Erythroblast (primary cell): ENCODE results near the gene EIPR1.

Experiments used
- GATA1 ChIP-seq: IDR thresholded peaks from 2 replicates; pipeline ENCODE4 v1.6.1; 2011; ENCODE audit warnings: low read depth, mild to moderate bottlenecking, control low read depth, low read length, moderate library complexity
- POLR2A ChIP-seq: IDR thresholded peaks from 2 replicates; pipeline ENCODE4 v1.6.1; 2011; ENCODE audit warnings: mild to moderate bottlenecking, low read length

DNA sequence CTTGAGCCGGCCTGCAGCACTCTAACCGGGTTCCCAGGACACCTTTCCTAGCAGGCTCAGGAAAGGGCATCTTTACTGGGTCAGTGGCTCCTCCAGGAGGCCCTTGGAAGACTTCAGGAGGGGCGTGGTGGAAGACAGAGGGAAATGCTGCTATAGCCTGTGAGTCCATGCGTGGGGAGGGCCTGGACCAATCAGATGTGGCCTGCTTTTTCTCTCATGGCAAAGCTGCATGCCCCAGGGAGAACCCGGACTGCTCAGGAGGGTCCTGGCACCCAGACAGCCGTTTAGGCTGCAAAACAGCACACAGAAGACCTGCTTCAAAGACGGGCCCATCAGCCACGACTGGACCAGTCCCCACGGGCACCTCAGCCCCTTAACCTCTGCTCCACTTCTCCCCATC lies 84.4 kb downstream of the EIPR1 start:
- TF ChIP-seq POLR2A: no peak
- no peak for TF ChIP-seq GATA1
